ENCODE results near the gene BRAP.
"Not testable (repeated sequence)": the region's sequence is repeated elsewhere in the genome, so short reads cannot be mapped to it uniquely, and the experiment has no call there.

BRAP gene

GRCh38 chr12:111643427-111643826, 42.3 kb downstream of the BRAP start:
- H3K79me2 ChIP-seq (ENCODE audit: control insufficient read depth, insufficient read depth, low read length, unreplicated experiment): no peaks in the 10 kb centered on the region
- H3K4me1 ChIP-seq (ENCODE audit: control insufficient read depth, insufficient read depth, low read length, unreplicated experiment): peaks cover 8% of the 10 kb centered on the region
- H3K4me3 ChIP-seq (ENCODE audit: low read depth, low read length): no peak overlapping the region
- peaks cover 22% of the 10 kb centered on the region for H3K36me3 ChIP-seq (ENCODE audit: insufficient read depth, low read length)
- no peak overlapping the region for H3K27ac ChIP-seq (ENCODE audit: low read depth, low read length)
- H2AFZ ChIP-seq (ENCODE audit: low read length, unreplicated experiment): no peak overlapping the region
- no peaks in the 10 kb centered on the region for H3K27me3 ChIP-seq (ENCODE audit: insufficient read depth, low read length)

DNA sequence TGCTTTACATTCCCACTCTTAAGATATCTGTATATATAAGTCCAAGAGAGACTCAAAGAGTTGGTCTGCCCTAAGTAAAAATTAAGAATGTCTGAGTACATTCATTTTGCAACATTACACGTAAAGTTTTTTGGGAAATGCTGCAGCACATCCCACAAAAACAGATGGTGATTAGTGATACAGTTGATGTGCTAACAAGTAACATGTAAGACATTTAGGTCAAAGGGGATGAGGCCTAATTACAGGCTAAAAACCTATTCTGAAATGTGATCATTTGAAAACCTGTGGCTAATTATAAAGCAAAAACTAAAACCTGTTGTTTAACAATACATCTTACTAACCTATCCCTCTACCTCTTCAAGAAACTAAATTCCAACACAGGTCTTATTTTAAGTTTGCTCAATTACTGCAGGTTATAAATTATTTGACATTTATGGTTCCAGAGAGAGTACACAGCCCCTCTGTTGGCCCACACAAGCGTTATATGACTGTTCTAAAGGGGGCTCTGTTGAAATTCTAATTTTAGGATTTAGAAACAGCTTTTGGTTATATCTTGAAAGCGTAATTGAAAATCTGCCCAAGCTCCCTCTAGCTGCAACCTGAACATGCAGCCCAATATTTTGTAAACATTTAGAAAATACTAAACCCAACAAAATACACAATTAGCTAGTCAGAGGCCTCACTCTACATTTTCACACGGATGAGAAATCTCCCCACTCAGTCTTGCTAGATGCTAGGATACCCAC, 42.9 kb downstream of the BRAP start:
- Histone ChIP-seq H3K79me2 (ENCODE audit: control insufficient read depth, insufficient read depth, low read length, unreplicated experiment) (no peaks in the 10 kb centered on the region), H3K4me1 (ENCODE audit: control insufficient read depth, insufficient read depth, low read length, unreplicated experiment) (peaks cover 8% of the 10 kb centered on the region), H3K36me3 (ENCODE audit: insufficient read depth, low read length) (peaks cover 22% of the 10 kb centered on the region), H3K27me3 (ENCODE audit: insufficient read depth, low read length) (no peaks in the 10 kb centered on the region), H3K27ac (ENCODE audit: low read depth, low read length) (no peak overlapping the region), H2AFZ (ENCODE audit: low read length, unreplicated experiment) (no peak overlapping the region), H3K4me3 (ENCODE audit: low read depth, low read length) (no peak overlapping the region)

- no peak overlapping the region for H2AFZ ChIP-seq (ENCODE audit: low read length, unreplicated experiment)
- no peak overlapping the region for H3K4me3 ChIP-seq (ENCODE audit: low read depth, low read length)
- H3K27ac ChIP-seq (ENCODE audit: low read depth, low read length): no peak overlapping the region
- H3K4me1 ChIP-seq (ENCODE audit: control insufficient read depth, insufficient read depth, low read length, unreplicated experiment): peaks cover 17% of the 10 kb centered on the region
- H3K27me3 ChIP-seq (ENCODE audit: insufficient read depth, low read length): no peaks in the 10 kb centered on the region
- H3K36me3 ChIP-seq (ENCODE audit: insufficient read depth, low read length): peaks cover 13% of the 10 kb centered on the region
- no peaks in the 10 kb centered on the region for H3K79me2 ChIP-seq (ENCODE audit: control insufficient read depth, insufficient read depth, low read length, unreplicated experiment)
Observed at GRCh38 chr12:111640506-111640905, 45.2 kb downstream of the BRAP start.

GRCh38 chr12:111638556-111638955, 47.2 kb downstream of the BRAP start:
- H3K27me3 ChIP-seq (ENCODE audit: insufficient read depth, low read length): no peaks in the 10 kb centered on the region
- H3K4me3 ChIP-seq (ENCODE audit: low read depth, low read length): no peak overlapping the region
- no peak overlapping the region for H2AFZ ChIP-seq (ENCODE audit: low read length, unreplicated experiment)
- H3K4me1 ChIP-seq (ENCODE audit: control insufficient read depth, insufficient read depth, low read length, unreplicated experiment): peaks cover 13% of the 10 kb centered on the region
- no peak overlapping the region for H3K27ac ChIP-seq (ENCODE audit: low read depth, low read length)
- H3K36me3 ChIP-seq (ENCODE audit: insufficient read depth, low read length): peaks cover 13% of the 10 kb centered on the region
- no peaks in the 10 kb centered on the region for H3K79me2 ChIP-seq (ENCODE audit: control insufficient read depth, insufficient read depth, low read length, unreplicated experiment)

DNA sequence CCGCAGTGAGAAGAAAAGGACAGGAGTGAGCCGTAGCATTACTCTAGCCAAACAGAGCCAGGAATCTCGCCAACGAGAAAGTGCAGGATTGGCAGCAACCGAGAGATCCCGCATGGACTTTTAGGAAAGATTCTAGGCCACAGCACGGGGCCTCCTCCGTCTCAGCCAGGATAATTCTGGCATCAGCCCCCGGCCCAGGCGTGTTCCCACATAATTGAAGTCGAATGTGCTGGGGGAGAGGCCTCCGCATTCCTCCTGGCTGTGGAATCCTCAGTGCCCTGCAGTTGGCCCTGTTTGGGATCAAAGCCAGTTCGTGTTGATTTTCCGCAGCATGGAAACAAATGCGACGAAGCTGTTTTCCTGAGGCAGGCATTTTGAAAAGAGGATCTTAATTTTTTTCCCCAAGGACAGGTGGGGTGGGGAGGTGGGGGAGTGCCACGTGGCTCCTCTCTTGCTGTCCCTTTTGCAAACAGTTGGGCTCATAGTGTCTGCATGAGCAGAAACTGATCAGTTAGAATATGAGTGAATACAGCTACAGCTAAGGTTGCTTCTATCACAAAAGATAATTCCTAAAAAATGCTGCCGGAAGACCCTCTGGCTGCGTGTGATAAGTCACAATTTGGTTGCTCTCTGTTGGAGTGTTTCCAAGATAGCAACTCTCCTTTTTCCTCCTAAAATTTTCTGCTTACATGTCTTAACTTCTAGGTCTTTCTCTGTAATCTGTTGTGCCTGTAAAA, 49.4 kb downstream of the BRAP start:
- H3K4me3 ChIP-seq (ENCODE audit: low read depth, low read length): no peak overlapping the region
- peak overlapping the region; percentile 1 for H2AFZ ChIP-seq (ENCODE audit: low read length, unreplicated experiment)
- no peaks in the 10 kb centered on the region for H3K27me3 ChIP-seq (ENCODE audit: insufficient read depth, low read length)
- no peak overlapping the region for H3K27ac ChIP-seq (ENCODE audit: low read depth, low read length)
- H3K79me2 ChIP-seq (ENCODE audit: control insufficient read depth, insufficient read depth, low read length, unreplicated experiment): no peaks in the 10 kb centered on the region
- H3K4me1 ChIP-seq (ENCODE audit: control insufficient read depth, insufficient read depth, low read length, unreplicated experiment): peaks cover 8% of the 10 kb centered on the region
- no peaks in the 10 kb centered on the region for H3K36me3 ChIP-seq (ENCODE audit: insufficient read depth, low read length)

- H3K27ac ChIP-seq (ENCODE audit: low read depth, low read length): no peak overlapping the region
- H3K79me2 ChIP-seq (ENCODE audit: control insufficient read depth, insufficient read depth, low read length, unreplicated experiment): no peaks in the 10 kb centered on the region
- H3K4me3 ChIP-seq (ENCODE audit: low read depth, low read length): no peak overlapping the region
- no peaks in the 10 kb centered on the region for H3K36me3 ChIP-seq (ENCODE audit: insufficient read depth, low read length)
- no peak overlapping the region for H2AFZ ChIP-seq (ENCODE audit: low read length, unreplicated experiment)
- H3K4me1 ChIP-seq (ENCODE audit: control insufficient read depth, insufficient read depth, low read length, unreplicated experiment): peaks cover 8% of the 10 kb centered on the region
- no peaks in the 10 kb centered on the region for H3K27me3 ChIP-seq (ENCODE audit: insufficient read depth, low read length)
Observed at GRCh38 chr12:111635524-111635923, 50.2 kb downstream of the BRAP start.

DNA sequence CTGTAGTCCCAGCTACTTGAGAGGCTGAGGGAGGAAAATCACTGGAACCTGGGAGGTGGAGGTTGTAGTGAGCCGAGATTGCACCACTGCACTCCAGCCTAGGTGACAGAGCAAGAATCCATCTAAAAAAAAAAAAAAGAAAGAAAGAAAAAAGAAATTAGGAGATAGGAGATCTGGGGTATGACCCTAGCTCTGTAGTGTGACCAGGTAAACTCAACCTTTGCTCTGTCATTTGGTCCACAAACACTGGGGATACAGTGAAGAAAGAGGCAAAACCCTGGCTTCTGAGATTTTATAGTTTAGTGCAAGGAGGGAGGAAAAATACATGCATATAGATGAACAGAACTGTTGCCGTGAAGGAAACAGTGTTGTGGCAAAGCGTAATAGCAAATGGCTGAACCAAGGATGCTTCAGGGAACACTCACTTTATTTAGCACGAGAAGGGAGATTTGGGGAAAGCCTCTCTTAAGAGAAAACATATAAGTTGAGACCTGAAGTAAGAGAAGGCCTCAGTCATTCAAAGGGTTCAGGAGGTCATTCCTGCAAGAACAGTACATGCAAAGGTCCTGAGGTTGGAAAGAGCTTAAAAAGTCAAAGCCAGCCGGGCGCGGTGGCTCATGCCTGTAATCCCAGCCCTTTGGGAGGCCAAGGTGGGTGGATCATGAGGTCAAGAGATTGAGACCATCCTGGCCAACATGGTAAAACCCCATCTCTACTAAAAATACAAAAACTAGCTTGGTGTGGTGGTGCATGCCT, 57.1 kb downstream of the BRAP start:
- H3K27ac ChIP-seq (ENCODE audit: low read depth, low read length): no peak overlapping the region
- H3K27me3 ChIP-seq (ENCODE audit: insufficient read depth, low read length): no peaks in the 10 kb centered on the region
- H2AFZ ChIP-seq (ENCODE audit: low read length, unreplicated experiment): no peak overlapping the region
- no peaks in the 10 kb centered on the region for H3K36me3 ChIP-seq (ENCODE audit: insufficient read depth, low read length)
- no peak overlapping the region for H3K4me3 ChIP-seq (ENCODE audit: low read depth, low read length)
- H3K79me2 ChIP-seq (ENCODE audit: control insufficient read depth, insufficient read depth, low read length, unreplicated experiment): no peaks in the 10 kb centered on the region
- no peaks in the 10 kb centered on the region for H3K4me1 ChIP-seq (ENCODE audit: control insufficient read depth, insufficient read depth, low read length, unreplicated experiment)

DNA sequence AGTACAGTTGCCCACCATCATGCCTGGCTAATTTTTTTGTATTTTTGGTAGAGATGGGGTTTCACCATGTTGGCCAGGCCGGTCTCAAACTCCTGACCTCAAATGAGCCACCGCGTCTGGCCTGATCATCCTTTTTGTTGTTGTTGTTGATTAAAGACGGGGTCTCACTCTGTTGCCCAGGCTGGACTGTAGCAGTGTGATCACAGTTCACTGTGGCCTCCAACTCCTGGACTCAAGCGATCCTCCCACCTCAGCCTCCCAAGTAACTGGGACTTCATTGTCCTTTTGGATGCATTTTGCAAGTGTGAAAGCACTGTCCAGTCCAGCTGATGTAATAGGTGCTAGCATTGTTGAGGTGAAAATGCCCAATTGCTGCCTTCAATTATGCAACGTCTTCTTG, 59.5 kb downstream of the BRAP start:
- no peak overlapping the region for H3K27ac ChIP-seq (ENCODE audit: low read depth, low read length)
- H3K4me1 ChIP-seq (ENCODE audit: control insufficient read depth, insufficient read depth, low read length, unreplicated experiment): no peaks in the 10 kb centered on the region

GRCh38 chr12:111624540-111624939, 61.2 kb downstream of the BRAP start:
- Histone ChIP-seq H3K4me1 (ENCODE audit: control insufficient read depth, insufficient read depth, low read length, unreplicated experiment) (no peaks in the 10 kb centered on the region), H3K36me3 (ENCODE audit: insufficient read depth, low read length) (no peaks in the 10 kb centered on the region), H3K79me2 (ENCODE audit: control insufficient read depth, insufficient read depth, low read length, unreplicated experiment) (no peaks in the 10 kb centered on the region), H3K4me3 (ENCODE audit: low read depth, low read length) (no peak overlapping the region), H3K27ac (ENCODE audit: low read depth, low read length) (no peak overlapping the region), H3K27me3 (ENCODE audit: insufficient read depth, low read length) (no peaks in the 10 kb centered on the region), H2AFZ (ENCODE audit: low read length, unreplicated experiment) (no peak overlapping the region)

More for the DNA sequence above, 59.5 kb downstream of the BRAP start:
- Histone ChIP-seq H3K4me3 (ENCODE audit: low read depth, low read length) (no peak overlapping the region), H3K79me2 (ENCODE audit: control insufficient read depth, insufficient read depth, low read length, unreplicated experiment) (no peaks in the 10 kb centered on the region), H2AFZ (ENCODE audit: low read length, unreplicated experiment) (no peak overlapping the region), H3K36me3 (ENCODE audit: insufficient read depth, low read length) (no peaks in the 10 kb centered on the region), H3K27me3 (ENCODE audit: insufficient read depth, low read length) (no peaks in the 10 kb centered on the region)

- H3K4me1 ChIP-seq (ENCODE audit: control insufficient read depth, insufficient read depth, low read length, unreplicated experiment); H3K36me3 ChIP-seq (ENCODE audit: insufficient read depth, low read length); H3K79me2 ChIP-seq (ENCODE audit: control insufficient read depth, insufficient read depth, low read length, unreplicated experiment); H2AFZ ChIP-seq (ENCODE audit: low read length, unreplicated experiment); H3K27me3 ChIP-seq (ENCODE audit: insufficient read depth, low read length); H3K4me3 ChIP-seq (ENCODE audit: low read depth, low read length); H3K27ac ChIP-seq (ENCODE audit: low read depth, low read length): not testable (repeated sequence)
Observed at GRCh38 chr12:111617841-111618240, 67.9 kb downstream of the BRAP start.

All from ACC112 (cell line).